GM18858 (cell line): ENCODE results near the gene TMED5.
"Not testable (repeated sequence)": the region's sequence is repeated elsewhere in the genome, so short reads cannot be mapped to it uniquely, and the experiment has no call there.

Experiments used
- ATAC-seq: cut with Tn5 transposase; IDR thresholded peaks from one replicate; pipeline ENCODE4 v1.9.1; 2021; ENCODE audit not compliant: unreplicated experiment

TMED5 gene

DNA sequence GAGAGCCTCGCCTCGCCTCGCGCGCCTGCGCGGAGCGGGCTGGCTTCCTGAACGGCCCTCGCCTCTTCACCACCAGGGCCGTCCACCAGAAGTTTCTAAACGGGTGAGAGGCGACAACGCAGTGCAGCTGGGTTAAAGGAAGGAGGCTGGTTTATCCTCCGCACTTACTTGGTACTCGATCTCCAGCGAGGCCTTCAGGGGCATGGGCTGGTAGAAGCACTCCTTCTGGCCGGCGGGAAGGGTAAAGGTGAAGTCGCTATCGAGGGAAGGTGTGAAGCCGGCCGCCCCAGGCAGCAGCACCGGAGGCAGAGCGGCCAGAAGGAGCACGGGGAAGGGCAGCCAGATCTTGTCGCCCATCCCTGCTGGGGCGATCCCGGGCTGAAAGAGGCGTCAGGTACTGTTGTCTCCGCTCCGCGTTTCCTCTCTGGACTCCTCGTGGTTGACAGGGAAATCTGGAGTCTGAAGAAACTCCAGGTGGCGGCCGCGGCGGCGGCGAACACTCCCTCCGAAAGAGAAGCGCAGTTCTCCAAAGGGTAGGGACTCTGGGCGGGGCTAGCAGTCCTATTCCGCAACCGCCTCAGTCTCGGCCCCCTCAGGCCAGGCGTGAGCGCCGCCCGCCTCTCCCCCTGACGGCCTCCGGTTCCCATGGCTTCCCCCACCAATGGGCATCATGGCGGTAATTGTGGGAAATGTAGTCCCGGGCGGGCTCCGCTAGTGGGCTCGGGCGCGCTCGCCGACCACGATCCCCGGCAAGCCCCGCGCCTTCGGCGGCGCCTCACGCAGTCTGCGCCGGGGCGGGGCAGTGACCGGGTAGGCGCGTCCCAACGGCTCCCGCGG is at the start of gene TMED5:
Gene TMED5 (minus strand): TSS at position 528 of the 837 bp plus-strand sequence. CDS start 171 bp downstream, at position 357.
- ATAC-seq: peak; percentile 80

DNA sequence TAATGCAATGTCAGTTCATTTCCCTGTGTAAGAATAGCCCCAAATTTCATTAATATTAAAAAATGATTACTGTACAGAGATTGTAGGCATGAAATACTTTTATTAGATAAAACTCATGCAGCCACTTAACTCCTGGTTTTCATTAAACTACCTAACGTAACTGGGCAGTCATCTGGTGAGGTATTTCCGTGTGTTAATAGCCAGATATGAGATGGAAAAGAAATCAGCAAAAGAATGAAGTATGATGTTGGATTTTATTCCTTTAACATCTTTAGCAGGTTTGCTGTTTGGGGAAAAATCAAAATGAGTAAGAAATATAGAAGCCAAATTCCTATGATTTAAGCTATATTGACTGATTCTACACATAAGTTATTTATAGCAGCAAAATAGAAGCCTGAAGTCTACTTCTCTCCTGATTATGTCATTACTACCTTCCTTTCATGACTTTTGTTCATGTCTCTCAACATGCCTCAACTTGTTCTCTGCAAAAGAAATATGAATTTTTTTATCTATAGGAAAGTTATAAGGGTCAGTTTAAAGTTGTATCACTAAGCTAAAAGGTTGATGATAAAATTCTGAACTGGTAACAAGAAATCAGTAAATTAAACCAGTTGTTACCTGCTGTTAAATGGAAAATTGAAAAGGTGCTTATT is 42.9 kb upstream of the TMED5 start:
- no peak for ATAC-seq

DNA sequence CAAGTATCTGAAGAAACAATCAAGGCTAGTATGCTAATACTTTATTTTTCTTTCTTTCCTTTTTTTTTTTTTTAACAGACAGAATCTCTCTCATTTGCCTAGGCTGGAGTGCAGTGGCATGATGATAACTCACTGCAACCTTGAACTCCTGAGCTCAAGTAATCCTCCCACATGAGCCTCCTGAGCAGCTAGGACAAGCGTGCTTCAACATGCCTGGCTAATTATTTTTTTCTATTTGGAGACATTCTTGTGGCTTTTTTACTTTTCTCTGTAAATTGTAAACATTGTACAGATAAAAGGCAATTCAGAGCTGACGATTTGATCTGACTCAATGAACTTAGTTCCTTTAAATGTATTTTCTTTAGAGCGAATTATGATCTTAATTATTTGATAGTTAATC is 41.7 kb upstream of the TMED5 start:
- no peak for ATAC-seq

DNA sequence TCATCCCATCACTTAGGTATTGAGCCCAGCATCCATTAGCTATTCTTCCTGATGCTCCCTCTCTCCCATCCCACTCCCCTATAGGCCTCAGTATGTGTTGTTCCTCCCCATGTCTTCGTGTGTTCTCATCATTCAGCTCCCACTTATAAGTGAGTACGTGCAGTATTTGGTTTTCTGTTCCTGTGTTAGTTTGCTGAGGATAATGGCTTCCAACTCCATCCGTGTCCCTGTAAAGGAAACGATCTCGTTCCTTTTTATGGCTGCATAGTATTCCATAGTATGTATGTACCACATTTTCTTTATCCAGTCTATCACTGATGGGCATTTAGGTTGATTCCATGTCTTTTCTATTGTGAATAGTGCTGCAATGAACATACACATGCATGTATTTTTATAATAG is 40.5 kb upstream of the TMED5 start:
- ATAC-seq: not testable (repeated sequence)

DNA sequence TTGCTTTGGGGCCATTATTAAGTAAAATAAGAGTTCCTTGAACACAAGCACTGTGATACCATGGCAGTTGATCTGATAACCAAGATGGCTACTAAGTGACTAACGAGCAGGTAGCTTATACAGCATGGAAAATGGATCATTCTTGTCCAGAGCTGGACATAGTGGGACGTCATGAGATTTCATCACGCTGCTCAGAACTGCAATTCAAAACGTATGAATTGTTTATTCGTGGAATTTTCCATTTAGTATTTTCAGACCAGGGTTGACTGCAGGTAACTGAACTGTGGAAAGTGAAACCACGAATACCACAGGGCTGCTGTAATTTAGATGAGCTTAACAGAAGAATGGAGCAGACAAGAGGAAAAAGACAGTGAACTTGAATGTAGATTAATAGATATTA is 39.2 kb upstream of the TMED5 start:
- ATAC-seq: peak; percentile 71

DNA sequence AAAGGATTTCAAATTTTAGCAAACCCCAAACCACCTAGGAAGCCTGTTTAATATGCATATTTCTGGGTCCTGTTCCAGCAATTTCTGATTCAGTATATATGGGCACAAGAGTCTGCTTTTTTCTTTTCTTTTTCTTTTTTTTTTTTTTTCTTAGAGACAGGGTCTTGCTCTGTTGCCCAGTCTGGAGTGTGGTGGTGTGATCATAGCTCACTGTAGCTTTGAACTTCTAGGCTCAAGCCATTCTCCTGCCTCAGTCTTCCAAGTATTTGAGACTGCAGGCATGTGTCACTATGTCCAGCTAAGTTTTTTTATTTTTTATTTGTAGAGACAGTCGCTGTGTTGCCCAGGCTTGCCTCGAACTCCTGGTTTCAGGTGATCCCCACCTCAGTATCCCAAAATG is 35.1 kb upstream of the TMED5 start:
- ATAC-seq: no peak

DNA sequence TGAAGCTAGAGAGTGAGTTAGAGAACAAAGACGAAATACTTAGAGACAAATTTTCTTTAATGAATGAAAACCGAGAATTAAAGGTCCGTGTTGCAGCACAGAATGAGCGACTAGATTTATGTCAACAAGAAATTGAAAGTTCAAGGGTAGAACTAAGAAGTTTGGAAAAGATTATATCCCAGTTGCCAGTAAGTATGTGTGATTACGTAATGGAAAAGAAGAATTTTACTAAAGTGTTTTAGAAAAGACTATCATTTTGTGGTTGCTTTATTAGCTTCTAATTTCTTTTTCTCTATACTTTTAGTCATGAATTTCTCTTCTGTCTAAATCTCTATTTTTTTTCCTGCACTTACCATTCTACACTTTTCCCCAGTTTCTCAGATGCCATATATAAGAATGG is 27.0 kb upstream of the TMED5 start:
- no peak for ATAC-seq

DNA sequence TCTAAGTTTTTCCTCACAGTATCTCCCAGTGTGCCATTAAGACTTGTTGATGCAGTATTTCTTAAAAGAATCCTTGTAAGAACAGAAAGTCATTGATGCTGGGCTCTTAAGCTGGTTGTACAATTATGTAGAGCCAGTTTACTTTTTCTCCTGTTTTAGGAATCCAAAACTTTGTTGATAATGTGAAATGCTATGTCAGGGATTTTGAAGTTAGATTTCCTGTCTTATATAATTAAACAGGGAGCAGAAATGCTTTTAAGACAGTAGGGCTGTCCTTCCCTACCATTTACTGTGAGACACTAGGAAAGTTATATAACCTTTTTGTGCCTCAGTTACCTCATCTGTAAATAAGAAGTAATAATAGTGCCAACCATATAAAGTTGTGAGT is 26.3 kb upstream of the TMED5 start:
- ATAC-seq: no peak

DNA sequence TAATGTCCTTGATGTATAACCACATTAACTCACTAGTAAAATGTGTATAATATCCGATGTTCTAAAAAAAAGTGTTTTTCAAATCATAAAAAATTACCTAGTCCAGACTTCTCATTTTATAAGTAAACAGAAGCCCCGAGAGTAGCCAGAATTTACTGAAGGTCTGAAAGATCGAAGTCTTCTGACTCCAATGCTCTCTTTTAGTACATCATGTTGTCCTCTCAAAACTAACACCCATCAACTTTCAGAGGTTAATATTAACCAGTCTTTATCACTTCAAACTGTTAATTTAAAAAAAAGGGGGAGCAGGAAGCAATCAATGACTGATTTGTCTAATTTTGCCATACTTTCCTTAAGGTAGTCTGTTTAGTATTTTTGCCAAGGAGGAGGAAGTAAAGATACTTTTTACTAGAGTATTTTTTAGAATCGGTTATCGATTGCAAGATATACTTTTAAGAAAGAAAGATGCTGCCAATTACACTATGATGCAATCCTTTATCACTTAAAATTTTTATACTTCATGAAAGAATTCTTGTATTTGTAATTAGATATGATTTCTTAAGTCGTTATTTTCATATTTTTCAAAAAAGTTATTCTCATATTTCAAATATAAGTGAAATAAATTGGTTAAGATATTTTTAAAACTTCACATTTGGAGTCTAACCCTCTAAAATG is 25.8 kb upstream of the TMED5 start:
- no peak for ATAC-seq

DNA sequence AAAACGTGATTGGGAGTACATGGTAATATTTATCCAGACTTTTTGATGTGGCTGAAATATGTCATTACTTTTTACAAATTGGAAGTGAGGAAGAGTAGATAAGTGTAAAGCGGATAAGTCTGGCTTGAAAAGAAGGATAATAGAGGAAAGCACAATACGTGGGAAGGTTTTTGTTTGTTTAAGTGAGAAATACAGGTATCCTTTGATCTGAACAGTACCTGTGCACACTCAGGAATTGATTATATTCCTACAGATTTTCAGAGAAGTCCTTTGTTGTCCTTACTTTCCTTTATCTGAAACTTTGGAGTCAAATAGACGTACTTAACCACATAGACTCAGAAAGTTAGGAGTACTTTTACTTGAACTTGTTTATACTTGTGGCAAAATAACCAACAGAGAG is 20.5 kb upstream of the TMED5 start:
- ATAC-seq: no peak

DNA sequence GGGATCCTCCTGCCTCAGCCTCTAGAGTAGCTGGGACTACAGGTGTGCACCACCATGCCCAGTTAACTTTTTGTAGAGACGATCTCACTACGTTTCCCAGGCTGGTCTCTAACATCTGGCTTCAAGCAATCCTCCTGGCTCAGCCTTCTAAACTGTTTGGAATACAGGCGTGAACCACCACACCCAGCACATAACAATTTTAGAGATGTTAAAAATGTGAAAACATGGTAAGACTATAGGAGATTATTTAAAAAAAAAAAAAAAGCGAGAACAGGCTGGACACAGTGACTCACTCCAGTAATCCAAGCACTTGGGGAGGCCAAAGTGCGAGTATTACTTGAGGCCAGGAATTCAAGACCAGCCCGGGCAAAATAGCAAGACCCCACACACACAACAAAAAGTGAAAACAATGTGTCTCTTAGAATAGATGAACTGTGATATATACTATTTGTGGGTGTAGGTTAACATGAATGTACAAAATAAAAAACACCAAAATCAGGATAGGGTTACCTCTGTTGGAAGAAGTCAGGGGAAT is 19.9 kb upstream of the TMED5 start:
- ATAC-seq: no peak

DNA sequence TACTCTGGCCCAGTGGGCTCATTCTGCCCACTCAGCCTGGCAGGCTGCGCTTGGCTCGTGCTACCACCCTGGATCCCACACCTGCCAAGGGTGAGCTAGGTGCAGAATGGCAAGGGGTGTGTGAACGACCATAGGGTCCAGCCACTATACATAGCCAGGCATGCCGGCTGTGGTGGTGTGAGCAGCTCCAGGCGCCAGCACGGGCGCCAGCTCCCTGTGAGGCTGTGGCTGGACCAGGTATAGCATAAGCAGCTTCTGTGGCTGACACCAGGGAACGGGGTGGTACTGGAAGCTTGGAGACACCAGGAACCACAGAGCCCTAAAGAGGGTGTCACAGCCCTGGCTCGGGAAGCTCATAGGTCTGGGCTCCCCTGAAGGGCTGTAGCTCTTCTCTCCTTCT is 18.9 kb upstream of the TMED5 start:
- ATAC-seq: no peak

DNA sequence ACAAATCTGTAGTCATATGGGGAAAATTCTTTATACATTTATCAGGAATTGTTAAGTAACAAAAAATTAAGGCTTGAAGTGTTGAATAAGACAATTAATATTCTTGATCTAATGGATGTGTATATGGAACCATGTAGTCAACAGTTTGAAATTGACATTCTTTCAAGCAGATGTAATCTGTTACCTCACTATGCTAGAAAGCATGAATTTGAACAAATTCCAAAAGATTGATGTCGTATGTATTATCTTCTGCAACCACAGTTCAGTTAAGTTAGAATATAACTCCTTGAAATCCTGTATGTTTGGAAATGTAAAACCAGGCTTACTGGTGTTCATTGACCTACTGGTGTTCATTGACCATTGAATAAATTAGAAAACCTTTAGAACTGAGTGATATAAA is 16.4 kb upstream of the TMED5 start:
- no peak for ATAC-seq

DNA sequence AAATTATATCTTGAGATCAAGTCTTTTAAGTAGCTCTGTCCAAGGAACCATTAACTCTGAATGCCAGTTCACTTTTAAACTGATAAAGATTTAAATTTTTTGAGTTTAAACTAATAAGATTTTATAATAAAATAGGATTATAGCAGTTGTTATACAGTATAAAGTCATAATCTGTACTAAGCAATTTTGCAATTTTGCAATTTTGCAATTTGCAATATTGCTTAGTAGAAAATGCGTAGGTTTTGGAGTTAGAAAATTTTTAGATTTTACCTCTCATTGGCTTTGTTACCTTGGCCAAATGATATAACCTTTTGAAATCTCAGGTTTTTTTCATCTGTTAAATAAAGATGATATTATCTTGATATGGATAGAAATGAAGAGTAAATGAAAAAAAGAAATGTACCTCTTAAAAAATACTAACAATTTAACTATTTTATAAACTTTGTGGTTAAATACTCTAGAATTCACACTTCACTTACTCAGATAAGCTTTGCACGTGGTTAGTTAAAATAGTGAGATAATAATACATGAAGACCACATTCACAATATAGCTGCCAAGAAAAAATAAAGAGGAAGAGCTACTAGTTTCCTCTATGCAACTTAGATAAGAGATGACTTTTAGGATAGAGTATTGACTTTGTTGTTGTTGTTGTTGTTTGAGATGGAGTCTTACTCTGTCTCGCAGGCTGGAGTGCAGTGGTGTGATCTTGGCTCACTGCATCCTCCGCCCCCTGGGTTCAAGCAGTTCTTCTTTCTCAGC is 14.2 kb upstream of the TMED5 start:
- no peak for ATAC-seq

DNA sequence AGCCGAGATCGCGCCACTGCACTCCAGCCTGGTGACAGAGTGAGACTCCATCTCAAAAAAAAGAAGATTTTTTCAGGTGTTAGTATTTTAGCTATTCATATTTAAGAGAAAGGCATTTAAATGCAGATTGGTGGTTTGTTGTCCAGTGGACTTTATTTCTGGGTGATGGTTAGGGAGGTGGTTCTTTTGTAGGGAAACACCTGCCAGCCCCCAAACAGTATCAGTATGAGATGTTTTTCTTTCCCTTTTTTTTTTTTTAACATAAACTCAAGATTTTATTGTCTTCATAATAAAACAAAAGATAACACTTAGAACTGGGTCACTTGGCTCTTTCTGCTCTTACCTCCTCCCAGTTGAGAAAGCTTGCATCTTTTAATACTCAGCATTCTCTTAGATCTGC is 10.2 kb upstream of the TMED5 start:
- no peak for ATAC-seq

DNA sequence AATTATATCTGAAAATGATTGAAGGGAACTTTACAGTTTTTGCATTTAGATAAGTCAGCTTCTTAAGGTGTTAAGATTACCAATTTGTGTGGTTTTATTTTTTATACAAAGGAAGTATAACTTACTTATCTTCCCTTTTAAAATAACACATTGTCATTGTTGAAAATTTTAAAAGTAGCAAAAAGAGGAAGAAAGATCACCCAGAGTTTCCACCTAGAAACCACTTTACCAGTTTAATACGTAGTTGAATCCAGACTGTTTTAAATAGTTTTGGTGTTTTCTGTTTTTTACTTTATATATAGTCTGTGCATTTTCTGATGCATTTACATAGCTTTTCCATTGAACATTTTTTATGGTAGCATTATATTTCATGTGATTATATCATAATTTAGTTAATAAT is 6.5 kb upstream of the TMED5 start:
- no peak for ATAC-seq

DNA sequence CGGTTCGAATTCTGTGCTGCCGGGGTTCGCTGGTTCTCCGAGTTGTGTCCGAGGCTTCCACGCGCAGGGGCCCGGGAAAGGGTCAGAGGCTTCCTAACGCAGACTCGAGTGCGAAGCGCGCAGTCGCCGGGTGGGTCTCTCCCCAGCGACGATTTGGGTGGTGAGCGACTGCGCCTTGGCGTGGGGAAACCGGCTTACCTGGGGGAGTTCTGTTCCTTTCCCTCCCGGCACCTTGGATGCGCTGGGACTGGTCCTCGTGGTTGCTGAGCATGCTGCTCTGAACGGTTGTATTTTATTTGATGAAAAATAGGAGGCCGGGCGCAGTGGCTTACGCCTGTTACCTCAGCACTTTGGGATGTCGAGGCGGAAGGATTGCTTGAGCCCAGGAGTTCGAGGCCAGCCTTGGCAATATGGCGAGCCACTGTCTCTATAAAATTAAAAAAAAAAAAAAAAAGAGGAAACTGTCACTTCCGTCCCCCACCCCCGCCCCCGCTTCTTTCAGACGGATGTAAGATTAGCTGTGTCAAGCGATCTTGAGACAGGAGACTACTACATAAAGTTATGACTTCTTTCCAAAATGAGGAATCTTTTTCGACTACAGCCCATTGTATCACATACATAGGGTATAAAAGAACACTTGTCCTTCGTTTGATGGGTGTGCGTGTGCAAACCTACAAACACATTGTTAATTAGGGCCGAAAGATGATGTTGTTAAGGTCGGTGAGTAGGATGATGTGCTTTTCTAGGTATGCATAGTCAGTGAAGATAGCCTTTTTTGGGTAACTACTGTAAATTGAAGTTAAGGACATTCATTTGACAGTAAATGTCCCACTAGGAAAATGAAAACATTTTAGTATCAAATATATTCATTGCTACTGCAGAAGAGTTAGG is 755 bp upstream of the TMED5 start, which contains the start of gene CCDC18:
Gene CCDC18 (plus strand): TSS at position 2 of the 891 bp plus-strand sequence. CDS start 2,638 bp downstream, outside the sequence.
- ATAC-seq: no peak

DNA sequence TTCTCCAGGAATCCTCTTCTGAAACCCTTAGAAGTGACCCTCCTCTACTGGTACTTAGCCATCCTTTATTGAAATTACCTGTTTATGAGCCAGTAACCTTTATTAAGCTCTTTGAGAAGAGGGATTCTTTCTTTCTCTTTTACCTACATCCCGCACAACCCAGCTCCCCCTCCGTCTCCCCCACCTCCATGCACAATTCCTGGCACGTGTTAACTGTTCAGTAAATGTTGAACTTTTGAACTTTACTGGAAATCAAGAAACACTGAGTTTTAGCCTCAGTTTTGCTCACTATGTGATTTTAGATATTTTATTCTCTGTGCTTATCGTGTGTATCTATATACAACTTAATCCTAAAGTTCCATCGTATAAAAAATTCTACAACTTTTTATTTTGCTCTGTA is 1.8 kb downstream of the TMED5 start:
- ATAC-seq: no peak

DNA sequence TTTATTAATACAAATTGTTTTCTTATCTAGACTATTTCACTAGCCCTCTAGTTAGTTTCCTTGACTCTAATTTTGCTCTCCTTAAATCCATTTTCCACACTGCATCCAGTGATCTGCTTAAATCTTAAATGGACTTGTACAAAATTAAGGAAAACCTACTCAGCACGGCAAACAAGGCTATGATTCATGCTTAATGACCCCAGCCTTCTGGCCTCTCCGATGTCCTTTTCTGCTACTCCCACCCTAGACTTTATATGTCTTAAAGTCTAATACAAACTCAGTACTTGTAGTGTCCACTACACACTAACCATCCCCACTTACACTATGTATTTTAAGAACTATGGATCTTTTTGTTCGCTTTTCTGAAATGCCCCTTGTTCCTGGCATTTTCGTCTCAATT is 2.2 kb downstream of the TMED5 start:
- no peak for ATAC-seq

DNA sequence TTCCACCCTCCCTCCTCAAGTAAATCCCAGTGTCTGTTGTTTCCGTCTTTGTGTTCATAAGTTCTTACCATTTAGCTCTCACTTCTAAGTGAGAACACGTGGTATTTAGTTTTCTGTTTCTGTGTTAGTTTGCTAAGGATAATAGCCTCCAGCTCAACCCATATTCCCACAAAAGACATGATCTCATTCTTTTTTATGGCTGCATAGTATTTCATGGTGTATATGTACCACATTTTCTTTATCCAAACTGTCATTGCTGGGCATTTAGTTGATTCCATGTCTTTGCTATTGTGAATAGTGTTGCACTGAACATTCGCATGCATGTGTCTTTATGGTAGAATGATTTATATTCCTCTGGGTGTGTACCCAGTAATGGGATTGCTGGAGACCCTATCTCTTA is 5.6 kb downstream of the TMED5 start:
- ATAC-seq: not testable (repeated sequence)
